GM21825 (cell line): ENCODE measurements around the gene ATP13A1.
A peak's percentile ranks its signal among the peaks of the same experiment; 100 is the strongest.
"Not testable (repeated sequence)": the region's sequence is repeated elsewhere in the genome, so short reads cannot be mapped to it uniquely, and the experiment has no call there.

ENCODE experiments used
- ATAC-seq: cut with Tn5 transposase; IDR thresholded peaks from one replicate; pipeline ENCODE4 v1.9.1; 2021; ENCODE audit warnings: mild to moderate bottlenecking, moderate library complexity; ENCODE audit not compliant: unreplicated experiment

ATP13A1 gene

GRCh38 chr19:19663256-19664120 is at the start of gene ATP13A1:
Gene ATP13A1, minus strand, starts transcription at chr19:19663676. Its CDS starts 10 bp downstream, at chr19:19663666.
- ATAC-seq, result peak; percentile 59

GRCh38 chr19:19711934-19712828 is 48.7 kb upstream of the ATP13A1 start:
- ATAC-seq, result no peak

- no peak for ATAC-seq
These were observed 47.9 kb upstream of the ATP13A1 start for GRCh38 chr19:19711306-19711933.

- no peak for ATAC-seq
These were observed 47.0 kb upstream of the ATP13A1 start for GRCh38 chr19:19710506-19710905.

- no peak for ATAC-seq
These were observed 41.4 kb upstream of the ATP13A1 start for GRCh38 chr19:19704836-19705235.

GRCh38 chr19:19700493-19700892 is 37.0 kb upstream of the ATP13A1 start:
- ATAC-seq, result not testable (repeated sequence)

GRCh38 chr19:19697589-19697988 is 34.1 kb upstream of the ATP13A1 start:
- no peak for ATAC-seq

- ATAC-seq, result no peak
These were observed 32.9 kb upstream of the ATP13A1 start for GRCh38 chr19:19696386-19696785.

GRCh38 chr19:19691683-19692082 is 28.2 kb upstream of the ATP13A1 start:
- no peak for ATAC-seq

- not testable (repeated sequence) for ATAC-seq
These were observed 25.5 kb upstream of the ATP13A1 start for GRCh38 chr19:19689023-19689422.

GRCh38 chr19:19687090-19687489 is 23.6 kb upstream of the ATP13A1 start:
- ATAC-seq, result no peak

- ATAC-seq, result no peak
These were observed 23.1 kb upstream of the ATP13A1 start for GRCh38 chr19:19686580-19686979.

- not testable (repeated sequence) for ATAC-seq
These were observed 22.6 kb upstream of the ATP13A1 start for GRCh38 chr19:19686119-19686518.

- no peak for ATAC-seq
These were observed 15.9 kb upstream of the ATP13A1 start for GRCh38 chr19:19679176-19680073.

- no peak for ATAC-seq
These were observed 14.1 kb upstream of the ATP13A1 start for GRCh38 chr19:19677579-19677978.

GRCh38 chr19:19674315-19674714 is 10.8 kb upstream of the ATP13A1 start:
- no peak for ATAC-seq

- no peak for ATAC-seq
These were observed 9.3 kb upstream of the ATP13A1 start for GRCh38 chr19:19672816-19673215.

GRCh38 chr19:19670070-19670551 is 6.6 kb upstream of the ATP13A1 start:
- ATAC-seq, result no peak

GRCh38 chr19:19668230-19669012 is 4.9 kb upstream of the ATP13A1 start, which contains the start of gene ZNF101:
Gene ZNF101, plus strand, starts transcription at chr19:19668839. Its CDS starts 125 bp downstream, at chr19:19668964.
- peak; percentile 70 for ATAC-seq
